Astrocyte (in vitro differentiated cells and primary cell): ENCODE results near the gene USH1C. TPM values are rescaled to one million over a fixed set of nuclear protein-coding genes. Genes with fewer than 3 reads are reported as not detected.

Experiments used
- DNase-seq: peaks from one replicate; pipeline ENCODE4 v3.0.0-alpha.2; 2010; ENCODE audit warnings: low read depth
- FAIRE-seq: peaks from 2 replicates; lab custom pipeline; 2011; peaks lifted over from hg19 to GRCh38; lab: Jason Lieb, UNC
- H2AFZ ChIP-seq: 2 replicates; pipeline ENCODE4 v1.6.0; 2012; ENCODE audit warnings: low read depth, low read length, inconsistent platforms
- H3K27ac ChIP-seq: 2 replicates; pipeline ENCODE4 v1.5.1; 2011; ENCODE audit warnings: low read depth, low read length, inconsistent platforms
- H3K27me3 ChIP-seq: 2 replicates; pipeline ENCODE4 v1.6.0; 2011; ENCODE audit warnings: low read length, inconsistent platforms; ENCODE audit not compliant: insufficient read depth
- H3K36me3 ChIP-seq: 2 replicates; pipeline ENCODE4 v1.5.1; 2011; ENCODE audit warnings: low read length, inconsistent platforms; ENCODE audit not compliant: insufficient read depth
- H3K4me1 ChIP-seq: 2 replicates; pipeline ENCODE4 v1.5.1; 2011; ENCODE audit warnings: low read length, inconsistent platforms; ENCODE audit not compliant: insufficient read depth
- H3K4me2 ChIP-seq: 2 replicates; pipeline ENCODE4 v1.6.0; 2012; ENCODE audit warnings: low read length, inconsistent platforms
- H3K4me3 ChIP-seq: 2 replicates; pipeline ENCODE4 v1.5.1; 2011; ENCODE audit warnings: low read depth, mild to moderate bottlenecking, low read length, inconsistent platforms; ENCODE audit not compliant: insufficient read depth
- H3K79me2 ChIP-seq: 2 replicates; pipeline ENCODE4 v1.6.0; 2012; ENCODE audit warnings: mild to moderate bottlenecking, low read length, inconsistent platforms; ENCODE audit not compliant: insufficient read depth
- H3K9ac ChIP-seq: 2 replicates; pipeline ENCODE4 v1.6.0; 2012; ENCODE audit warnings: mild to moderate bottlenecking, low read length, inconsistent platforms
- H3K9me3 ChIP-seq: 2 replicates; pipeline ENCODE4 v1.5.1; 2012; ENCODE audit warnings: low read depth, mild to moderate bottlenecking, low read length, inconsistent platforms; ENCODE audit not compliant: insufficient read depth
- H4K20me1 ChIP-seq: 2 replicates; pipeline ENCODE4 v1.6.0; 2012; ENCODE audit warnings: low read length, inconsistent platforms; ENCODE audit not compliant: insufficient read depth
- H3K27ac Mint-ChIP-seq: one replicate; pipeline ENCODE4 v1.8.0; 2021; ENCODE audit warnings: mild to moderate bottlenecking, mixed read lengths; ENCODE audit not compliant: unreplicated experiment
- H3K27me3 Mint-ChIP-seq: one replicate; pipeline ENCODE4 v1.8.0; 2021; ENCODE audit warnings: low read depth, mixed read lengths; ENCODE audit not compliant: unreplicated experiment
- H3K36me3 Mint-ChIP-seq: one replicate; pipeline ENCODE4 v1.8.0; 2021; ENCODE audit warnings: low read depth, mixed read lengths; ENCODE audit not compliant: unreplicated experiment
- H3K4me1 Mint-ChIP-seq: one replicate; pipeline ENCODE4 v1.8.0; 2021; ENCODE audit warnings: low read depth, mixed read lengths; ENCODE audit not compliant: unreplicated experiment
- H3K4me3 Mint-ChIP-seq: one replicate; pipeline ENCODE4 v1.8.0; 2021; ENCODE audit warnings: mild to moderate bottlenecking, moderate library complexity, mixed read lengths; ENCODE audit not compliant: unreplicated experiment
- H3K9me3 Mint-ChIP-seq: one replicate; pipeline ENCODE4 v1.8.0; 2021; ENCODE audit warnings: mild to moderate bottlenecking, mixed read lengths; ENCODE audit not compliant: unreplicated experiment
- CTCF ChIP-seq: IDR thresholded peaks from 2 replicates; pipeline ENCODE4 v1.5.1; 2011; ENCODE audit warnings: low read depth, mild to moderate bottlenecking, inconsistent platforms, low read length, moderate library complexity; ENCODE audit not compliant: insufficient read depth
- EZH2 ChIP-seq: IDR thresholded peaks from 2 replicates; pipeline ENCODE4 v1.6.1; 2012; ENCODE audit warnings: mild to moderate bottlenecking, low read length, inconsistent platforms; ENCODE audit not compliant: insufficient read depth
- total RNA-seq: library from RNA; stranded (reverse); gene quantifications from 2 replicates; pipeline ENCODE4 v1.2.1, GENCODE V29; 2021

USH1C gene
- total RNA-seq, 1 donor from 2014 or later: not detected

- Histone ChIP-seq H3K36me3 (no peaks in the 10 kb centered on the region), H3K79me2 (no peaks in the 10 kb centered on the region), H3K9me3 (no peaks in the 10 kb centered on the region), H2AFZ (no peak overlapping the region), H3K9ac (no peak overlapping the region), H3K4me1 (no peaks in the 10 kb centered on the region), H4K20me1 (no peaks in the 10 kb centered on the region), H3K4me2 (no peak overlapping the region), H3K27me3 (peaks cover 21% of the 10 kb centered on the region), H3K27ac (no peak overlapping the region), H3K4me3 (no peak overlapping the region)
- Mint-ChIP-seq H3K4me3 (no peak overlapping the region), H3K4me1 (peaks cover 6% of the 10 kb centered on the region), H3K27me3 (peaks cover 52% of the 10 kb centered on the region), H3K9me3 (peaks cover 4% of the 10 kb centered on the region), H3K27ac (no peak overlapping the region), H3K36me3 (no peaks in the 10 kb centered on the region)
- FAIRE-seq: no peak
- no peak for DNase-seq
- TF ChIP-seq CTCF (no peak), EZH2 (no peak)
Observed at GRCh38 chr11:17518366-17518765, 25.9 kb downstream of the USH1C start.

DNA sequence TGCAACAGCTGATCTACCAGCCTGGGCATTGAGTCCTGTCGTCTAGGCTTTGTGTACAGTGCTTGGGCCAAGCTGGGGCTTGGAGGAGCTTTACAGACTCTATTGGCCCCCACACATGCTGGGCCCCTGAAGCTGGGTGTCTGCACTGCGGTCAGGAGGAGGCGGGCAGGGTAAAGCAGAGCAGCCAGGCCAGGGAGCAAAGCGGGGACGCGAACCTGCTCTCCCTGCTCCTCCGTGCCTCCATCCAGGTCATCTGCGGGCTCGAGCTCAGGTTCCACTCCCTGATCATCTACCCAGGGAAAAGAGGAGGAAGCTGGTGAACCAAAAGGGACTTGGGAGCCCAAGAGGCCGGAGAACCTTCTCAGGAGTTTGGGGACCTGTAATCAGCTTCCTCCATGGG is 27.0 kb downstream of the USH1C start:
- Histone ChIP-seq H4K20me1 (no peaks in the 10 kb centered on the region), H2AFZ (no peak overlapping the region), H3K36me3 (no peaks in the 10 kb centered on the region), H3K9me3 (no peaks in the 10 kb centered on the region), H3K4me3 (no peak overlapping the region), H3K27me3 (peaks cover 23% of the 10 kb centered on the region), H3K9ac (no peak overlapping the region), H3K79me2 (no peaks in the 10 kb centered on the region), H3K4me2 (no peak overlapping the region), H3K4me1 (no peaks in the 10 kb centered on the region), H3K27ac (no peak overlapping the region)
- TF ChIP-seq EZH2 (no peak), CTCF (no peak)
- no peak for FAIRE-seq
- Mint-ChIP-seq H3K4me1 (peaks cover 6% of the 10 kb centered on the region), H3K4me3 (no peak overlapping the region), H3K27ac (no peak overlapping the region), H3K36me3 (no peaks in the 10 kb centered on the region), H3K9me3 (peaks cover 6% of the 10 kb centered on the region), H3K27me3 (peaks cover 50% of the 10 kb centered on the region)
- no peak for DNase-seq

DNA sequence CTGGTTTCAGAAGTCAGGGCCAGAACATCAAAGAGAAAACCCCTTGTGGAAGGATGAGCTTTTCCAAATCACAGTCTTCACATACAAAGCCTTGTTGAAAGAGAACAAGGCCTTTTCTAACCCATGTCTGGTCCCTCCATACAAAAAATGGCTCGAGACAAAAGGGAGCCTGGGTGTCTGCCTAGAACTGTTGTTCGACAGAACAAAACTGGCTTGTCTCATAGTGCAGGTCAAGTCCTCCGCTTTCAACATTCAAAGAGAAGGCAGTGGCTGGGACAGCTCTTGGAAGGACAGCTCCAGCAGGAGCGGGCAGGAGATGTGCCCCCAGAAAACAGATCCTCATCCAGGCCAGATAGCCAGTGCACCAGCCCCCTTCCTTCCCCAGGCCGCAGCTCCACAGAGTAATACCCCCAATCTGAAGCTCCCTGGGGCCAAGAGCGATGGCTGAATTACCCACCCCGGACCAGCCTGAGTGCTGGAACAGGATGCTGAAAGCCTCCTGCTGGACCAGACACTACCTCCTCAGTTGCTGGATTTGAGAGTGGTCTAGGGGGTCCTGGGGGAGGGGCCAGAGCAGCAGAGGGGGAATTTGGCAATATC is 27.6 kb downstream of the USH1C start:
- peaks cover 25% of the 10 kb centered on the region for H3K27me3 ChIP-seq
- peaks cover 6% of the 10 kb centered on the region for H3K9me3 Mint-ChIP-seq
- H3K36me3 ChIP-seq: no peaks in the 10 kb centered on the region
- H3K27ac ChIP-seq: no peak overlapping the region
- H3K36me3 Mint-ChIP-seq: no peaks in the 10 kb centered on the region
- H3K4me3 Mint-ChIP-seq: no peak overlapping the region
- no peaks in the 10 kb centered on the region for H4K20me1 ChIP-seq
- H3K4me1 Mint-ChIP-seq: peaks cover 6% of the 10 kb centered on the region
- TF ChIP-seq CTCF: no peak
- no peak for TF ChIP-seq EZH2
- H3K4me1 ChIP-seq: no peaks in the 10 kb centered on the region
- H2AFZ ChIP-seq: no peak overlapping the region
- H3K9ac ChIP-seq: no peak overlapping the region
- peaks cover 53% of the 10 kb centered on the region for H3K27me3 Mint-ChIP-seq
- no peaks in the 10 kb centered on the region for H3K79me2 ChIP-seq
- H3K9me3 ChIP-seq: no peaks in the 10 kb centered on the region
- H3K4me3 ChIP-seq: no peak overlapping the region
- H3K4me2 ChIP-seq: no peak overlapping the region
- FAIRE-seq: no peak
- no peak overlapping the region for H3K27ac Mint-ChIP-seq
- no peak for DNase-seq
